Stimulated activated effector memory CD8-positive, alpha-beta T cell treated with anti-CD3 and anti-CD28 coated beads, Interleukin-12 subunit alpha, Interleukin-12 subunit beta, amount 100 ng/mL, for 72 hours (primary cell): Measurements from ENCODE around the gene HDLBP.
A peak's percentile ranks its signal among the peaks of the same experiment; 100 is the strongest.

Experiments used
- ATAC-seq: fragments of 150-1000 bp; cut with Tn5 transposase; 2 replicates; pipeline ENCODE4 v1.10.0; 2021
- DNase-seq, 2 donors: peaks; one replicate each; pipeline ENCODE4 v3.0.0; 2021 to 2022; ENCODE audit warnings: low spot score in 2 of 2
- H3K27ac Mint-ChIP-seq: one replicate; pipeline ENCODE4 v1.8.0; 2022; ENCODE audit warnings: mild to moderate bottlenecking, mixed read lengths
- H3K36me3 Mint-ChIP-seq: one replicate; pipeline ENCODE4 v1.8.0; 2022; ENCODE audit warnings: mild to moderate bottlenecking, mixed read lengths
- H3K4me1 Mint-ChIP-seq: one replicate; pipeline ENCODE4 v1.8.0; 2022; ENCODE audit warnings: mixed read lengths
- H3K4me3 Mint-ChIP-seq: one replicate; pipeline ENCODE4 v1.8.0; 2022; ENCODE audit warnings: mild to moderate bottlenecking, mixed read lengths
- H3K9me3 Mint-ChIP-seq: one replicate; pipeline ENCODE4 v1.8.0; 2022; ENCODE audit warnings: mixed read lengths

HDLBP gene

GRCh38 chr2:241267249-241268067, 48.0 kb downstream of the HDLBP start:
- H3K27ac Mint-ChIP-seq, result peak overlapping the region; percentile 82
- DNase-seq (no peak), ATAC-seq (no peak)
- no peak overlapping the region for H3K4me3 Mint-ChIP-seq
- no peaks in the 10 kb centered on the region for H3K9me3 Mint-ChIP-seq
- H3K36me3 Mint-ChIP-seq, result peaks cover 75% of the 10 kb centered on the region
- peaks cover 48% of the 10 kb centered on the region for H3K4me1 Mint-ChIP-seq

GRCh38 chr2:241265506-241265905, 50.0 kb downstream of the HDLBP start:
- Mint-ChIP-seq H3K4me3 (no peak overlapping the region), H3K36me3 (peaks cover 87% of the 10 kb centered on the region), H3K4me1 (peaks cover 33% of the 10 kb centered on the region), H3K9me3 (no peaks in the 10 kb centered on the region), H3K27ac (no peak overlapping the region)
- no peak for DNase-seq
- no peak for ATAC-seq

GRCh38 chr2:241263061-241263460, 52.4 kb downstream of the HDLBP start:
- Mint-ChIP-seq H3K27ac (peak overlapping the region; percentile 68), H3K9me3 (no peaks in the 10 kb centered on the region), H3K4me1 (peaks cover 12% of the 10 kb centered on the region), H3K4me3 (no peak overlapping the region), H3K36me3 (peaks cover 100% of the 10 kb centered on the region)
- no peak for ATAC-seq
- DNase-seq, result no peak

- DNase-seq (no peak), ATAC-seq (no peak)
- peaks cover 100% of the 10 kb centered on the region for H3K36me3 Mint-ChIP-seq
- H3K27ac Mint-ChIP-seq, result peak overlapping the region; percentile 10
- H3K4me1 Mint-ChIP-seq, result peaks cover 7% of the 10 kb centered on the region
- no peak overlapping the region for H3K4me3 Mint-ChIP-seq
- no peaks in the 10 kb centered on the region for H3K9me3 Mint-ChIP-seq
Observed at GRCh38 chr2:241261628-241262027, 53.8 kb downstream of the HDLBP start.

- H3K4me1 Mint-ChIP-seq, result peaks cover 7% of the 10 kb centered on the region
- no peaks in the 10 kb centered on the region for H3K9me3 Mint-ChIP-seq
- H3K36me3 Mint-ChIP-seq, result peaks cover 100% of the 10 kb centered on the region
- no peak overlapping the region for H3K4me3 Mint-ChIP-seq
- H3K27ac Mint-ChIP-seq, result peak overlapping the region; percentile 34
- ATAC-seq, result no peak
- DNase-seq, result no peak
Observed at GRCh38 chr2:241260911-241261310, 54.6 kb downstream of the HDLBP start.

- H3K9me3 Mint-ChIP-seq, result no peaks in the 10 kb centered on the region
- H3K4me3 Mint-ChIP-seq, result no peak overlapping the region
- peaks cover 100% of the 10 kb centered on the region for H3K36me3 Mint-ChIP-seq
- H3K27ac Mint-ChIP-seq, result no peak overlapping the region
- DNase-seq (no peak), ATAC-seq (no peak)
- peaks cover 7% of the 10 kb centered on the region for H3K4me1 Mint-ChIP-seq
Observed at GRCh38 chr2:241258505-241259280, 56.8 kb downstream of the HDLBP start.

- H3K4me1 Mint-ChIP-seq, result no peaks in the 10 kb centered on the region
- no peaks in the 10 kb centered on the region for H3K9me3 Mint-ChIP-seq
- no peak for DNase-seq
- H3K4me3 Mint-ChIP-seq, result no peak overlapping the region
- no peak for ATAC-seq
- H3K27ac Mint-ChIP-seq, result no peak overlapping the region
- peaks cover 100% of the 10 kb centered on the region for H3K36me3 Mint-ChIP-seq
Observed at GRCh38 chr2:241257419-241258032, 57.9 kb downstream of the HDLBP start.

- no peak overlapping the region for H3K27ac Mint-ChIP-seq
- no peak overlapping the region for H3K4me3 Mint-ChIP-seq
- H3K4me1 Mint-ChIP-seq, result no peaks in the 10 kb centered on the region
- DNase-seq (no peak), ATAC-seq (no peak)
- H3K9me3 Mint-ChIP-seq, result no peaks in the 10 kb centered on the region
- peaks cover 100% of the 10 kb centered on the region for H3K36me3 Mint-ChIP-seq
Observed at GRCh38 chr2:241256168-241256545, 59.3 kb downstream of the HDLBP start.

- no peak overlapping the region for H3K4me3 Mint-ChIP-seq
Observed at GRCh38 chr2:241255542-241256167, 59.8 kb downstream of the HDLBP start.

GRCh38 chr2:241254904-241255351, 60.5 kb downstream of the HDLBP start:
- Mint-ChIP-seq H3K4me3 (no peak overlapping the region), H3K27ac (no peak overlapping the region), H3K36me3 (peaks cover 100% of the 10 kb centered on the region), H3K9me3 (no peaks in the 10 kb centered on the region), H3K4me1 (no peaks in the 10 kb centered on the region)
- DNase-seq (no peak), ATAC-seq (no peak)

More at GRCh38 chr2:241255542-241256167, 59.8 kb downstream of the HDLBP start:
- no peaks in the 10 kb centered on the region for H3K9me3 Mint-ChIP-seq
- no peak for ATAC-seq
- no peak for DNase-seq
- H3K27ac Mint-ChIP-seq, result no peak overlapping the region
- no peaks in the 10 kb centered on the region for H3K4me1 Mint-ChIP-seq
- peaks cover 100% of the 10 kb centered on the region for H3K36me3 Mint-ChIP-seq

- no peak for DNase-seq
- peaks cover 100% of the 10 kb centered on the region for H3K36me3 Mint-ChIP-seq
- H3K4me1 Mint-ChIP-seq, result no peaks in the 10 kb centered on the region
- H3K4me3 Mint-ChIP-seq, result no peak overlapping the region
- H3K9me3 Mint-ChIP-seq, result no peaks in the 10 kb centered on the region
- no peak overlapping the region for H3K27ac Mint-ChIP-seq
- no peak for ATAC-seq
Observed at GRCh38 chr2:241252778-241253475, 62.5 kb downstream of the HDLBP start.

- no peak overlapping the region for H3K4me3 Mint-ChIP-seq
- peaks cover 100% of the 10 kb centered on the region for H3K36me3 Mint-ChIP-seq
- ATAC-seq, result no peak
- no peak for DNase-seq
- H3K9me3 Mint-ChIP-seq, result no peaks in the 10 kb centered on the region
- no peak overlapping the region for H3K27ac Mint-ChIP-seq
- no peaks in the 10 kb centered on the region for H3K4me1 Mint-ChIP-seq
Observed at GRCh38 chr2:241249654-241250053, 65.8 kb downstream of the HDLBP start.

- Mint-ChIP-seq H3K9me3 (no peaks in the 10 kb centered on the region), H3K27ac (no peak overlapping the region), H3K4me1 (no peaks in the 10 kb centered on the region), H3K36me3 (peaks cover 100% of the 10 kb centered on the region), H3K4me3 (no peak overlapping the region)
- DNase-seq (no peak), ATAC-seq (no peak)
Observed at GRCh38 chr2:241248897-241249296, 66.6 kb downstream of the HDLBP start.

- no peak for ATAC-seq
- no peak overlapping the region for H3K4me3 Mint-ChIP-seq
- no peaks in the 10 kb centered on the region for H3K4me1 Mint-ChIP-seq
- H3K9me3 Mint-ChIP-seq, result no peaks in the 10 kb centered on the region
- H3K36me3 Mint-ChIP-seq, result peaks cover 100% of the 10 kb centered on the region
- no peak for DNase-seq
- H3K27ac Mint-ChIP-seq, result no peak overlapping the region
Observed at GRCh38 chr2:241248289-241248688, 67.2 kb downstream of the HDLBP start.

- no peak overlapping the region for H3K4me3 Mint-ChIP-seq
- no peaks in the 10 kb centered on the region for H3K9me3 Mint-ChIP-seq
- ATAC-seq (no peak), DNase-seq (no peak)
- no peak overlapping the region for H3K27ac Mint-ChIP-seq
- no peaks in the 10 kb centered on the region for H3K4me1 Mint-ChIP-seq
- peaks cover 100% of the 10 kb centered on the region for H3K36me3 Mint-ChIP-seq
Observed at GRCh38 chr2:241244368-241244767, 71.1 kb downstream of the HDLBP start.
